ENCODE measurements around the gene SNX17.

GRCh38 chr2:27398962-27399361 lies 28.5 kb downstream of the SNX17 start:
- TF ChIP-seq CTCF (conservative IDR thresholded peaks at IDR 0.05), result no peak
- no peak for TF ChIP-seq ZFX (IDR thresholded peaks at IDR 0.05)

Data from C4-2B (cell line).